Stimulated activated CD4-positive, alpha-beta T cell treated with anti-CD3 and anti-CD28 coated beads, Interleukin-4, amount 100 ng/mL, for 24 hours (primary cell): Measurements from ENCODE around the gene ARSB.

Experiments used
- DNase-seq: peaks from one replicate; pipeline ENCODE4 v3.0.0-alpha.2; 2020

ARSB gene

DNA sequence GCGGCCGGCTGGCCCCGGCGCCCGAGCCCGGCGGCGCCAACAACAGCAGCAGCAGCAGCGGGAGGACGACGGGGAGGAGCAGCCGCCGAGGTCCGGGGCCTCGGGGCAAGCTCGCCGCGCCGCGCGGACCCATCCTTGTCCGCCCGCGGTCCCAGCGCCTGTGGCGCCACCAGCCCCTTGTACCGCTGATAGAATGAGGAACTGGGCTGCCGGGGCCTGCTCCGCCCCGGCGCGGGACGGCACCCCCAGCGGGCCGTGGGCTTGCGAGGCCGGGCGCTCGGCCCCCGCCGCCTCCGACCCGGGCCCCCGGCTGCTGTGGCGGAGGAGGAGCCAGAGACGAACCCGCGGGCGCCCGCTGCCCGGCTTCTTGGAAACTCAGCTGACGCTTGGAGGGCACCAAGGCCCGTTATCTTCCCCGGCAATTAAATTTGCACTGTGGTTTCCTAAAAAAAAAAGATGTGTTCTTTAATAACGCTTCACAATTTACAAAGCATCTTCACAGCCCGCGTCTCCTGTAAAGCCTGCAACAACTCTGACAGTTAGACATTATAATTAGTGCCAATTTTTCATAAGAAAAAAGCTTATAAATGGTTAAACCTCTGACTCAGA, at the start of gene ARSB:
Gene ARSB (minus strand): TSS at position 195 of the 609 bp plus-strand sequence. CDS start 62 bp downstream, at position 133.
- DNase-seq: peak; percentile 53

DNA sequence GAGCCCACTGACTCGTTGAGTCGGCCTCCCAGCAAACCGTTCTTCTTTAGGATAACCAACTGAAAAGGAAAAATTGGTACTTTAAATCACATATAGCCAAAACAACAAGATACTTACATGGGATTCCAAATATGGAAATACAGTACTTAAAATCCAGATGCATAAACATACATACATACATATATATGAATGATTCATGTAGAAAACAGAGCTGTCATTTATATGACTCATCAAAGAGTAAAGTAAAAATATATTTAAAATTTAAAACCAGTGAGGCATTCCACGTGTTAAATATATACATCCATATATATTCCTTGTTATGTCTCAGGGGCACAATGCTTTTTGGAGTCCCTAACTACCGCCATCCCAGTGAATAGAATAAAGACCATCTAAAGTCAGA, 47.7 kb upstream of the ARSB start:
- no peak for DNase-seq

DNA sequence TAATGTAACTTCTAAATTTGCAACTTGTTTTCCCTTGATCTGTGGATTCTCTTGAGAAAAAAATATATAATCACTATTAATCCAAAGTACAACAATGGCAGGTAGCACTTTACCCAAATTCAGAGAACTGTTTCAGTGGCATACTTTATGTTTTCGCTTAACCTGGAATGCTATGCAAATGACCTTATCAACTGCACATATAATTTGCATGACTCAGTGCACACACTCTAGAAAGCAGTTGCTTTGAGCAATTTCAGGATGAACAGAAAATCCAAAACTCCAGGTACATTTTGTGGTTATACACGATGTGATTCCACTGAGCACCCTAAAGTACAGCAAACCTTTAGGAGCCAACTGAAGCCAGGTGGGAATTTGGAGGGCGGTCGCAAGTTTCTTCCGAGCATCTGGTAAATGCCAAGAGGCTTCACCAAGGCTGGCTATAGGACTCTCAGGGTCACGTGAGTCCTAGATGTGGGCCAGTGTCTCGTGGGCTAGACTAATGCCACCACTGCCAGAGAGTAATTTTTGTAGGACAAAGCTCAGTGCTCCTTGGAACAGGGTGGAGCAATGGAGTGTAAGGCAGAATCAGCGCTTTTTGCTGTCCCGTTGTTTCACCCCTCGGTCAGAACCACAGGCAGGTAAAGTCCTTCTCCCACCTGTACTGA, 47.1 kb upstream of the ARSB start:
- no peak for DNase-seq

DNA sequence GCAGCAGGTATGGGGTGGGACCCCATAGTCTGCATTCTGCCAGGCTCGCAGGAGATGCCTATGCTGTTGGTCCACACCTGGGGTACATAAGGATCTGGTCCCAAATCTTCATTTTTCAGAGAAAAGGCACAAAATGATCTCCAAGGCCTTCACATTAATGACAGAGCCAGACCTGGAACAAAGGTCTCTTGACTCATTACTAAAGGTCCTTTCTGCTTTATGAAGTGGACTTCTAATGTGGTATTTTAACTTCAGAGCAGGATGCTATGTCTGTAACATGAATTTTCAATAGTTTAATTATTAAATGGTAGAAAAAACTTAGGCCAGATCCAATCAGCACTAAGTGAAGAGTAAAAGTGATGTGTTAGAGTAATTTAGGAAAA, 46.4 kb upstream of the ARSB start:
- no peak for DNase-seq

DNA sequence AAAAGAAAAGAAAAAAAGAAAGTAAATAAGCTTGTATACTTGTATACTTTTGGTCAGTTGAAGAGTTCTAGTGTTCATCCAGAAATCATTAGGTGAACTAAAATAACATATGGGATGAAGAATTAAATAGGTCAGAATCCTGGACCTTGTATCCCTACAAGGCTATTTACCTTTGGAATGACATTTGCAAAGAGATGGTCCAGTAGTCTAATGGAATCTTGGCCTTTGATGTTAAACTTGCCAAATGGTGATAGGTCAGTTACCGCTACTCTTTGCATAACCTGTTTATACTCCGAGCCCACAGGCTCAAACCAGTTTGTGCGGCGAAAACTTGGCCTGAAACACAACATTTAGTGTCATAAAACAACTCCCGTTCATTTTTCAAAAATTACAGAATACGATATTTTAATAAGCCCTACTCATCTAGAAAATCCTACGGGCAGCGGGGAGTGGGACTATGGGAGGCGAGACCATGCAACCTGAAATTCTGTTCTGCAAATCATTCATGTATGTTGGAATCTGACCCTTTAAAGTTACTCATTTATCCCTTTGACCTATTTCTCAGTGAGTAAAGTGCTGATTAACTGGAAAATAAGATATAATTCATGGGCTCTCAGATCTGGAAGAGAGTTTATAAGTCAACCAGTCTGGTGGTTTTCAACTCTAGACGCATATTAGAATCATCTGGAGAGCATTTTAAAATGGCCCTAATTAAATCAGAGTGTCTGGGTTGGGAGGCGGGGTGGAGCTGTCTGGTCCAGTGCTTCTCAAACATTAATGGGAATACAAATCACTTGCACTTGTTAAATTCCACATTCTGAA, 45.8 kb upstream of the ARSB start:
- DNase-seq: no peak

DNA sequence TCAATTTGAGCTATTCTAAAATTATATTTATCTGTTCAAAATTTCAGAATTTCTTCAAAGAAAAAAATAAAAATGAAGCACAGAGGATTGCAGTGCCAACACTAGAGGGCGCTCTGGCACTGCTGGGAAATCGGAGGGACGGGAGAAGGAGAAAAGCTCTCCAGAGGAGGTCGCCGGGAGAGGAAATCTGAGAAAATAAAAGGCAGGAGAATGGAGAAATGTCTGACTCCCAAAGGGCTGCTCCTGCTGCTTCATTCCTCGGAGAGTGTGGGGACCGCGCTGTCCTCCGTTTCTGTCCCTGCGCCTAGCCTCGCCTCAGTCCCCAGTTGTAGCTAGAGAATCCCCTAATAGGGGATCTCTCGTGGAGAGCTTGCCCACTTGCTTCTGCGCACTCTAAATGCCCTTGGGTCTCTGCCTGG, 40.0 kb upstream of the ARSB start:
- DNase-seq: peak; percentile 50

DNA sequence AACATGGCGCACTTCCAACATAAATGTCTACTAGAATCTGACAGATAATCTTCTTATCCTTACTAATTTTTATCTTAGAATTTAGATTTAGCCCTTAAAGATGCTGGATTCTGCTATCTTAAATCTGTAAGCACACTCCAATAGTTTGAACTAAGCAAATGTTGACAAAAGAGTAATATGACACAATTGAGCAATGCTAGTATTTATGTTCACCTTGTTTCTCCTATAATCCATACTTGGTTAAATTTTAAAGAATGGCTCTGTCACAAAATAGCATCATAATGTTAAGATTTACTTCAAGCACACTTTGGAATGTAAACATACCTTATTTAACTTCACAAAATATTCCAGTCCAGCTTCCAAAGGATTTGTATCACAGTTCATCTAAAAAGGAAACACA, 38.8 kb upstream of the ARSB start:
- no peak for DNase-seq

DNA sequence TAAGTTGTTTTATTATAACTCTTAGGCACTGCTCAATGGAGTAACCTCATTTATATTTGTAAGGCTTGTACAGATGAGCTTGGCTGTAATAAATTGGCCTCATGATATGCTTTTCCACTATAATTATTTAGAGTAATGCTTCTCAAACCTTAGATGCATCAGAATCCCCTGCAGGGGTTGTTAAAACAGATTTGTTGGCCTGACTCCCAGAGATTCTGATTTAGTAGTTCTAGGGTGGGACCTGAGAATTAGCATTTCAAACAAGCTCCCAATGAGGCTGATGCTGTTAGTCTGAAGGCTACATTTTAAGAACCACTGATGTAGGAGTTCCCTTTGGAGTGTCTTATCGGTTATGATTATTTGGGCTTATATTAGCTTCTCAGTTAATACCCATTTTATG, 38.2 kb upstream of the ARSB start:
- DNase-seq: no peak

DNA sequence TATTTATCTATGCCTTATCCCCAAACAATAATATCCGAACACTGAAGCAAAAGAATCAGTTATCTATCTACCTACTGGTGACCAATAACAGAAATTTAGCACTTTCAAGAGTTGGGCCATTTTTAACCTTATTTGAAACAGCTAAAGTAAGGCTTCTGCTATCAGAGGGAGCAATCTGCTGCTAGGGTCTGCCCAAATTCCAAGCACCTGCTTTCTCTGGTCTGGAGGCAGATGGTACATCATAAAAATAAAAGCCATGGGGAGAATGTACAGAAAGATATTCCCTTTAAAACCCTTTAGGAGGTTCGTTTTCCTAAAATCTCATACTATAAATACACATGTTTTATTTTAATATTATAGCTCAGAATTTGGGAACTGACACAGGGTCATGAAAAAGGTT, 37.7 kb upstream of the ARSB start:
- no peak for DNase-seq

DNA sequence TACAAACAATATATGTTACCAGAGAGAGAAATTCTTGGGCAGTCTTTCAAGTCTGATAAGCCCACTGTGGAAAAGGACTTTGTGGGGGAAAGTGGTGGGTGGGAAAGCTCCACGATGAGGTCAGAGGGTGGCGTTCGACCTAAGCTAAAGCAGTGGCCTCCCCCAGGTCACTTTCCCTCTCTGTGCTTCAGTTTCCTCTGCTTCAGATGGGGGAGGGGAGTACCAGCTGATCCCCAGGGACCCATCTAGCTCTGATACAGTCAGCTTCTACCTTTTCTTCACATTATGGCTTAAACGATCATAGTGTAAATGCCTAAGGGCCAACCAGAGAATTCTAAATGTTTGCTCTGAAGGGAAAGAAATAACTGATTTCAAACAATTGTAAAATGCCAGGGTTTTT, 36.6 kb upstream of the ARSB start:
- DNase-seq: no peak

DNA sequence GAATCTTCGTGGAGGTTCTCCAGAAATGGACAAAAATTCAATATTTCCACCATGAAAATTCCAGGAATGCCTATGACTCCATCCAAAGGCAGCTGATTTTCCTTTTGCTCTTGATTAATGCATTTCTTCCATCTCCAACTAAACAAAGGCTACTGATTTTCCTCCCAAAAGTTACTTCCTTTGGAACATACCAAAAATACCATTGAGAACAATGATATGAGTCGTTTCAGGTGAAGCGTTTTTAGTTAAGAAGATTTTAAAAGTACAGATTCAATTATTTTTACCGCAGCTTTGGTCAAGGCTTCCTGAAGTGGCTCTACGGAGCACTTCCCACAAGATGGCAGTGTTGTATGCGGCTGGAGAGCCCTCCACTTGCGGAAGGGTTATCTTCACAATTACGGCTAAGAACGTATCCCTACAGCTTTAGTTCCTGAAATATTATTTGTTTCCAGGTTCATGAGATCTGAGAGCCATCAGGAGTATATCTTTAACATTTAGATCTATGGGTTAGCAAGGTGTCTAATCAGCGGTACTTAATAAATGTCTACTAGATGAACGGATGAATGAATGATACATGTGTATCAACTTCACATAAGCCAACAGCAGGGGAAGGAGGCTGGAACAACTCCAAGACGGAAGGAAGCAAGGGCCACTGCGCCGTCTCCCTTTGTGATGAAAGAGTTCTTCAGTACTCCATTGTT, 35.9 kb upstream of the ARSB start:
- peak; percentile 39 for DNase-seq

DNA sequence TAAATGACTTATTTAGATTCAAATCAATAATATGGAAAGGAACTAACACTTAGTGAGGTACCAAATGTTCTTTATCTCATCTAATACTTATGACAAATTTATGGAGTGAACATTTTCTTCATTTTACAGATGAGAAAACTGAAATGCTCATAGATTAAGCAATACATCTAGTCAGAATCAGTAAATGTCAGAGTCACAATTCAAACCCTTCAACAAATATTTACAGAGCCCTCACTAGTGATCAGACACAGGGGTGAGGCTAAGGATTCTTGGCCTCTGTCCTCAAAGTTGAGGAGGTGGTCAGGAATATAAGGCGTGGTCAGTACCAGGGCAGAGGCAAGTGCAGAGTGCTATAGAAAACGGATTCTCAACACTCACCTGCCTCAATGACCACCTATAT, 29.5 kb upstream of the ARSB start:
- DNase-seq: no peak

DNA sequence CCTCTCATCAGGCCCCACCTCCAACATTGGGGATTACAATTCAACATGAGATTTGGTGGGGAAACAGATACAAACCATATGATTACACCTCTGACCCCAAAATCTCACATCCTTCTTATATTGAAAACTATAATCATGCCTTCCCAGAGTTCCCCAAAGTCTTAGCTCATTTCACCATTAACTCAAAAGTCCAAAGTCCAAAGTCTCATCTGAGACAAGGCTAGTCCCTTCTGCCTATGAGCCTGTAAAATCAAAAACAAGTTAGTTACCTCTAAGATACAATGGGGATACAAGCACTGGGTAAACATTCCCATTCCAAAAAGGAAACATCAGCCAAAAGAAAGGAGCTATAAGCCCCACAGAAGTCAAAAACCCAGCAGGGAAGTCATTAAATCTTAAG, 26.8 kb upstream of the ARSB start:
- DNase-seq: no peak

DNA sequence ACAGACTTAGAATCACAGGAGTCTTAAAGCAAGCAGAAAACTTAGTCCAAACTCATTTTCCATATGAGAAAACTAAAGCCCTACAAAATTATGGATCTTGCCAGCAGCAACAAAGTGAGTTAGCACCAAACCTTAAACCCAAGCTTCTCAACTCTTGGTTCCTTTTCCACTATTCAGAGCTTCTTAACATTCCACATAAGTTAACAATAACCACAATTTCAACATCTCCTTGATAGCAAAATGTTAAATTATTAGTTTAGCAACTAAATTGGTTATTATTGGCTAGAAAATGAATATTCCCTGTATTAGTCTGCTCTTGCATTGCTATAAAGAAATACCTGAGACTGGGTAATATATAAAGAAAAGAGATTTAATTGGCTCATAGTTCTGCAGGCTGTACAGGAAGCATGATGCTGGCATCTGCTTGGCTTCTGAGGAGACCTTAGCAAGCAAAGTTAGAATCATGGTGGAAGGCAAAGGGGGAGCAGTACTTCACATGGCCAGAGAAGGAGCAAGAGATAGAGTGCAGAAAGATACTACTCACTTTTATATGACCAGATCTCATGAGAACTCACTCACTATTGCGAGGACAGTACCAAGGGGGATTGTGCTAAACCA, 26.2 kb upstream of the ARSB start:
- DNase-seq: no peak

DNA sequence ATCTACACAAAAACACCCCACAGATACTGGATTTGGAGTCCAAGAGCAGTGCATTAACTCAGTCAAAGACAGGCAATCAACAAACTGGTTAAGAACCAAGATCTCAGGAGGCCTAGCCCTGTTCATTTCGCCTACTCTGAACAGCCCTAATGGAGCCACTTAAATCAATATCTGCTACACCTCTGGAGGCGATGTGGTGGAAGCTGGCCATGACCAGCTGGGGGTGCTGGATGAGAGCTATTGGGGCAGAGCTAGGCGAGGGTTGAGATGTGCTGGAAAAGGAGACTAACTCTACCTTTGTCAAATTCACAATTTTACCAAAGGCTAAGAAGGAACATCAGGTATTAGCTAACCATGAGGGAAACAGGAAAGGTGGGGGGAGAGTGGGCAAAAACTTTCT, 23.3 kb upstream of the ARSB start:
- no peak for DNase-seq

DNA sequence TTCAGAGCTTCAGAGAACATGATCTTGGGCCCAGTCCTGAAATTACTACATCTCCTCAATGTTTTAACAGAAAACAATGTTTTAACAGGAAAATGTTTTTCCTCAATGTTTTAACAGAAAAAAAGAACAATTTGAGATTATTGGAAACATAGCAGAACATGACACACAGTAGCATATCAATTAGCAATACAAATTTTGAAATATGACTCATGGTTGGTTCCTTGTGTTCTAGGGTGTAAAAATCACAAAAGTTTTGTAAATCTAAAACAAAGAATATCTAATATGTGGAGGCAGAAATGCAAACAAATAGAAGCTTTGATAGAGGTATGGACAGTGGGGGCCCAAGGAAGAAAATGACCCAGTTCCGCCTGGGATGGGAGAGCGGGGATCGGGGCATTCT, 22.8 kb upstream of the ARSB start:
- no peak for DNase-seq

DNA sequence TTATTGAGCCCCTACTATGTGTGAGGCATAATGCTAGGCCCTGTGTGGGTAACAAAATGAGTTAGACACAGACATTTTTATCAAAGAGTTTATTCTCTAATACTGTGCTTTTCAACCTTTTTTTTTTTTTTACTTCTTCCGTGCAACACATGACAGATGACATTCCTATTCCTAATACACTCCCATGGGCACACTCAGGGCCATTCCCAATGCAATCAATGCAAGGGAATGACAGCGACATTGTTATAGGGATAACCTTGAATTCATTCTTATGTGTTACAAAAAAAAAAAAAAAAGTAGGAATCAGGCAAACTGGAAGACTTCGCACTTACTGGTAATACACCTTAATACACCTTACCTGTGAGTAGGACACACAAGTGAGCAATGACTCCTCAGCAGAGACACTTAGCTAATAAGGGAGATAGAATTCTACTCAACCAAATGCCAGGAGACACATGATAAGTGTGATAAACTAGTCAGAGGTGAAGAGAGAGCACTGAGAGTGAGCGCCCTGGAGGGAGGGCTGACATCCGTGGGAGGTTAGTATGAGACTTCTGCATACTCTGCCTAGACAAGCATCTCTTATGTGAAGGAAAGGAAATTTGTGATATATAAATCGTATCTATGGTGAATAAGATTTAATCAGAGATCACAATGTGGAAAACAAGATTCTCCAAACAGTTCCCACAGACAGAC, 21.0 kb upstream of the ARSB start:
- no peak for DNase-seq

DNA sequence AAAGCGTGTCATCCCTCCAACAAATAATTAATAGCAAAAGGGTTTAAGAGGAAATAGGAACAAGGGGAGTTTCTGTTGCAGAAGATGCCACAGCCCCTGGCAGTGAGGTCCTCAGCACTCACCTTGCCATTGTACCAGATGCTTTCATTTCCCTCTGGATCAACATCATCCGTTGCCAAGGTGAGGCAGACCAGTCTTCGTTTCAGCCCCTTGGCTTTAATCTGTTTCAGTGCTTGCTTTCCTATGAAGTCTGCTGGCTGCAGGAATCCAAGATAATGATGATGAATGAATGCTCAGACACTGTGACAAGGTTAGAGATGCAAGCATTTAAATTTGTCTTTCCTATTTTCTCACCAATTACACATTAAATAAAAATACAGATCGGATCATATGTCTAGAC, 20.0 kb upstream of the ARSB start:
- no peak for DNase-seq

DNA sequence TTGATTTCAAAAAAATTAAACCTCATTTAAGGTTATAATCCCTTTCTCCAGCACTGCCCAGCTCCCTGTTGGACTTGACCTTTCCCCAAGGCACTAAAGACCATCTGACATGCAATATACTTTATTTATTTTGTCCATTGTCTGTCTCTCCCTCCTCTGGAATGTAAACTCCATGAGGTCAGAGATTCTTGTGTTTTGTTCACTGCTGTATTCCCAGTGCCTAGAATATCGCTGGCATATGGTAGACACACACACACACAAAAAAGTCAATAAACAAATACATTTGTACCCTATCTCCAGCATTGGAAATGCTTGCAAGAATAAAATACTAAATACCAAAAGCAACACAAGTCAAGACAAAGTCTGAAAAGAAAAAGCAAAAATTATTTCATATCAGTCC, 17.3 kb upstream of the ARSB start:
- no peak for DNase-seq

DNA sequence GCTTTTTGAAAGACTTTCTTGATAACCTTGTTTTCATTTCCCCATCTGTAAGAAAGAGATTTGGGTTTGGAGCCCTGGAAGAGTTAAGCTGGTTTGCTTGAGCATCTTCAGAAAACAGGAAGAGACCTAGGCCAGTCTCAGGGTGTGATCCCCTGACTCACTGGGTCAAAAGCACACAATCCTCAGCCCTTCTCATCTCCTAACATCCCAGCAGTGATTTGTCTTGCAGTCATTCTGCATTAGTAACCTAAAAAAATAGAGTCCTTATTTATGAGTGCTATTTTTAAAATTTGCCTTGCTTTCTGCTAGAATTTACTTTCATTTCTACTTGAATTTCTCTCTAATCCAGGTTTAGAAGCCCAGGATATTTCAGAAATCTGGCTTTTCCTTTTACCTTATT, 16.4 kb upstream of the ARSB start:
- no peak for DNase-seq

DNA sequence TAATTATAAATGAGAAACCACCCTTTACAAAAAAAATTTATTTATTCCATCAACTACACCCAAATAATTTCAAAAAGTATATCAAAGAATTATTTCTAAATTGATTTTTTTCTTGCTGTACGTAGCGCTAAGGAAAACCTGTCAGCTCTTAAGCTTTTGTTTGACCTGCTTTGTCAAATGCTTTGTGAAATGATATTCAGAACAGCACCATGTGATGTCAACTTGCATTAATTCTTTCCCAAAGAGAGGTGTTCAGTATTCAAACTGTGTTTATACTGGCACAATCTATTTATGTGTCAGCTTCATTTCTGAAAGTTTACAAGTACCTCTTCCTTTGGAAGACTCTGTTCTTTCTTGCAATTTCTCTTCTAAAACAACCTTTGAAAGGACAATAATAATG, 12.0 kb upstream of the ARSB start:
- no peak for DNase-seq

DNA sequence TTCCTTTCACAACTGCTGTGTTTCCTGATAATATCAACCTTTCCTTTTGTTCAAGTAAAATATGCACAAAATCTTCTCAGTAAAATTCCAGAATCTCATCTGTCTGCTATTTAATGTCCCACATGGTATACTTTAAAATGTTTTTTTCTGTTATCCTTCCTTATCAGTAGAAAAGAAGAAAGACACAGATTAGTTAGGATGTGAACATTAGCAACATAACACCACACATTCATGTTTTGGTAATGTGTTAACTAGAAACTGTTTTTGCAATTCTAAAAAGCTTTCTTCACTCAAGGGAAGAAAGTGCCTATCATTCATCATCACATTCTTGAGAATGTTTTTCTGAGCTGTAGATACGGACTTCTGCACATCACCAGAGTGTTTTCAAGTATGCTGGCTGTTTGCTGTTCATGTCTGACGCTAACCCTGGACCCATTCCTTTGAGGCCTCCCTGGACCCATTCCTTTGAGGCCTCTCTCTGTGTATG, 10.5 kb upstream of the ARSB start:
- DNase-seq: no peak
